DND-41 (cell line): ENCODE data around the gene CD99L2.
A peak's percentile ranks its signal among the peaks of the same experiment; 100 is the strongest.

Source experiments
- ATAC-seq: fragments of 200-7000 bp; cut with Tn5 transposase; 3 replicates; pipeline ENCODE4 v1.9.1; 2021; ENCODE audit warnings: low read depth; ENCODE audit not compliant: insufficient read depth
- DNase-seq: peaks from one replicate; pipeline ENCODE4 v3.0.0-alpha.2; 2020
- H2AFZ ChIP-seq: 2 replicates; pipeline ENCODE4 v1.6.0; 2012; ENCODE audit warnings: low read depth, low read length
- H3K27ac ChIP-seq: 2 replicates; pipeline ENCODE4 v1.5.1; 2012; ENCODE audit warnings: low read length, inconsistent platforms
- H3K27me3 ChIP-seq: fragments of 200-600 bp; sonication (generic); 2 replicates; pipeline ENCODE4 v1.6.0; 2012; ENCODE audit warnings: low read length, mild to moderate bottlenecking, inconsistent platforms; ENCODE audit not compliant: insufficient read depth, poor library complexity
- H3K36me3 ChIP-seq: 2 replicates; pipeline ENCODE4 v1.5.1; 2012; ENCODE audit warnings: low read length, inconsistent platforms; ENCODE audit not compliant: insufficient read depth
- H3K4me1 ChIP-seq: 2 replicates; pipeline ENCODE4 v1.5.1; 2012; ENCODE audit warnings: mild to moderate bottlenecking, low read length; ENCODE audit not compliant: insufficient read depth
- H3K4me2 ChIP-seq: 2 replicates; pipeline ENCODE4 v1.6.0; 2012; ENCODE audit warnings: mild to moderate bottlenecking, moderate library complexity, low read length, inconsistent platforms; ENCODE audit not compliant: insufficient read depth
- H3K4me3 ChIP-seq, 2 experiments: fragments of 200-600 bp in 1 of 2; shearing (Covaris generic) in 1 of 2; 2 replicates each; pipeline ENCODE4 v1.5.1; 2012 to 2016; ENCODE audit warnings: inconsistent platforms in 2 of 2, low read length in 2 of 2, mild to moderate bottlenecking in 2 of 2, low read depth in 1 of 2, moderate library complexity in 1 of 2
- H3K79me2 ChIP-seq: 2 replicates; pipeline ENCODE4 v1.6.0; 2012; ENCODE audit warnings: low read length, inconsistent platforms; ENCODE audit not compliant: insufficient read depth
- H3K9ac ChIP-seq: 2 replicates; pipeline ENCODE4 v1.6.0; 2012; ENCODE audit warnings: low read depth, mild to moderate bottlenecking, inconsistent platforms, low read length, moderate library complexity
- H3K9me3 ChIP-seq: 2 replicates; pipeline ENCODE4 v1.5.1; 2012; ENCODE audit warnings: low read length, moderate library complexity, mild to moderate bottlenecking, inconsistent platforms; ENCODE audit not compliant: insufficient read depth, severe bottlenecking
- H4K20me1 ChIP-seq: 2 replicates; pipeline ENCODE4 v1.6.0; 2012; ENCODE audit warnings: low read length; ENCODE audit not compliant: insufficient read depth
- EZH2 ChIP-seq: IDR thresholded peaks from 3 replicates; pipeline ENCODE4 v1.6.1; 2012; ENCODE audit warnings: borderline replicate concordance, low read depth, mild to moderate bottlenecking, moderate library complexity, low read length, inconsistent platforms; ENCODE audit not compliant: severe bottlenecking
- TF ChIP-seq, protein P1 (sequence below): IDR thresholded peaks from 2 replicates; pipeline ENCODE4 v1.5.1; 2012; ENCODE audit warnings: borderline replicate concordance, low read length, moderate library complexity, mild to moderate bottlenecking; ENCODE audit not compliant: poor library complexity, severe bottlenecking; ENCODE audit errors: extremely low read depth

CD99L2 gene, protein sequence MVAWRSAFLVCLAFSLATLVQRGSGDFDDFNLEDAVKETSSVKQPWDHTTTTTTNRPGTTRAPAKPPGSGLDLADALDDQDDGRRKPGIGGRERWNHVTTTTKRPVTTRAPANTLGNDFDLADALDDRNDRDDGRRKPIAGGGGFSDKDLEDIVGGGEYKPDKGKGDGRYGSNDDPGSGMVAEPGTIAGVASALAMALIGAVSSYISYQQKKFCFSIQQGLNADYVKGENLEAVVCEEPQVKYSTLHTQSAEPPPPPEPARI

DNA sequence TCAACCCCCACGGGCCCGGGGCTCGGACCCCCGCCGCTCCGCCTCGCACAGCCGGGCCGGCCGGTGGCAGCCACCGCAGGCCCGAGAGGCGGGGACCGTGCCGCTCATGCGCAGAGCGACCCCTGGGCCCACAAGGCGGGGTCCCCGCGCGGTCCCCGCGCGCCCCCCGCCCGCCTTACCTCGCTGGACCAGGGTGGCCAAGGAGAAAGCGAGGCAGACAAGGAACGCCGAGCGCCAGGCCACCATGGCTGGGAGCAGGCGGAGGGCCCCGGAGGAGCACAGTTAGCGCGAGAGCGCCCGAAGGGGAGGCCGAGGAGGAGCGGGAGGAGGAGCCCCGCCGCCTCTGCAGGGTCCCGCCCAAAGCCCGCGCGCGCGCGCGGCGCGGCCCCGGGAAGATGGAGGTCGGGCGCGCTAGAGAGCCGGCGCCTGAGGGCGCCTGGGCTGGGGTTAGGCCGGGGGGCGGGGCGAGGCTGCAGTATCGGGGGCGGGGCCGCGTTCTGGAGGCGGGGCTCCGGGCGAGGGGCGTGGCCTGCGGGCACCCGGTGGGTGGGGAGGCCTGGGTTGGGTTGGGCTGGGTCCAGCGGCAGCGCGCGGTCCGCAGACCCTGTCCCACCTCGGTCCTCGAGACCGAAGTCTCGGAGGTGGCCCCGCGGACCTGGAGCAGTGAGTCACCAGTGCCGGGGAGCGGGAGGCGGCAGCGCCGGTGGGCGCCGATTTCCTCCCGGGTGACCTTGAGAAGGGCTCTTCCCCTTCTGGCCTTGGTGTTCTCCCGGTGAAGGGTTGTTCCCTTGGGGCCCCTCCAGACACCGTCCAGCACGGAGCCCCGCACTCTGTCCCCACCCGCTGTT lies at the start of gene CD99L2:
TSS of gene CD99L2 (minus strand) at position 326 of the 848 bp plus-strand sequence. CDS start at position 246, 80 bp downstream.
- TF ChIP-seq, protein P1, sequence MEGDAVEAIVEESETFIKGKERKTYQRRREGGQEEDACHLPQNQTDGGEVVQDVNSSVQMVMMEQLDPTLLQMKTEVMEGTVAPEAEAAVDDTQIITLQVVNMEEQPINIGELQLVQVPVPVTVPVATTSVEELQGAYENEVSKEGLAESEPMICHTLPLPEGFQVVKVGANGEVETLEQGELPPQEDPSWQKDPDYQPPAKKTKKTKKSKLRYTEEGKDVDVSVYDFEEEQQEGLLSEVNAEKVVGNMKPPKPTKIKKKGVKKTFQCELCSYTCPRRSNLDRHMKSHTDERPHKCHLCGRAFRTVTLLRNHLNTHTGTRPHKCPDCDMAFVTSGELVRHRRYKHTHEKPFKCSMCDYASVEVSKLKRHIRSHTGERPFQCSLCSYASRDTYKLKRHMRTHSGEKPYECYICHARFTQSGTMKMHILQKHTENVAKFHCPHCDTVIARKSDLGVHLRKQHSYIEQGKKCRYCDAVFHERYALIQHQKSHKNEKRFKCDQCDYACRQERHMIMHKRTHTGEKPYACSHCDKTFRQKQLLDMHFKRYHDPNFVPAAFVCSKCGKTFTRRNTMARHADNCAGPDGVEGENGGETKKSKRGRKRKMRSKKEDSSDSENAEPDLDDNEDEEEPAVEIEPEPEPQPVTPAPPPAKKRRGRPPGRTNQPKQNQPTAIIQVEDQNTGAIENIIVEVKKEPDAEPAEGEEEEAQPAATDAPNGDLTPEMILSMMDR: no peak
- no peak for TF ChIP-seq EZH2
- Histone ChIP-seq H3K27me3 (peaks cover 3% of the 10 kb centered on the region), H3K27ac (peak within 1 kb of the TSS; percentile 84), H3K4me1 (peaks cover 26% of the 10 kb centered on the region), H3K4me3 (peak within 1 kb of the TSS; percentile 57 to 63; a peak in 3 of 4 replicates), H4K20me1 (0 out of 2 replicates have a peak, but pooled peaks cover 8% of the 10 kb centered on the region), H3K9ac (peak within 1 kb of the TSS; percentile 83), H3K36me3 (no peaks in the 10 kb centered on the region), H3K9me3 (no peaks in the 10 kb centered on the region), H3K79me2 (peaks cover 23% of the 10 kb centered on the region), H3K4me2 (peak within 1 kb of the TSS; percentile 81), H2AFZ (peak within 1 kb of the TSS; percentile 80)
- ATAC-seq (peak; percentile 87), DNase-seq (peak; percentile 90)

DNA sequence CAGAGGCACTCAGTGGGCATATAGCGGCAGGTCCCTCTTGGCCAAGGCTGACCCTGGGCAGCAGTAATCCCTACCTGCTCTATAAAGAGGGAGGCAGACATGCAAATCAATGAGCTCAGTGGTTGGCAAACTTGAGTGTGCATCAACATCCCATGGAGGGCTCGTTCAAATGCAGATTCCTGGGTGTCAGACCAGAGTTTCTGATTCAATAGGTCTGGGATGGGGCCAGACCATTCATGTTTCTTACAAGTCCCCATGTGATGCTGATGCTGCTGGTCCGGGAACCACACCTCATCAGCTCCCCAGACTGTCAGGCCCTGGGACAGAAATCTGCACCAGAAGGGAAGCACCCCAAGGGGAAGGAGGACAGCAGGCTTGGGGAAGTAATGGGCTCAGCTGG lies 45.8 kb upstream of the CD99L2 start:
- Histone ChIP-seq H3K36me3 (no peaks in the 10 kb centered on the region), H2AFZ (no peak overlapping the region), H3K9me3 (no peaks in the 10 kb centered on the region), H3K79me2 (no peaks in the 10 kb centered on the region), H3K4me1 (no peaks in the 10 kb centered on the region), H4K20me1 (no peaks in the 10 kb centered on the region), H3K4me2 (no peak overlapping the region), H3K9ac (no peak overlapping the region), H3K27ac (no peak overlapping the region), H3K4me3 (no peak overlapping the region), H3K27me3 (no peaks in the 10 kb centered on the region)
- ATAC-seq: no peak
- no peak for TF ChIP-seq EZH2
- TF ChIP-seq, protein P1: no peak
- DNase-seq: no peak

DNA sequence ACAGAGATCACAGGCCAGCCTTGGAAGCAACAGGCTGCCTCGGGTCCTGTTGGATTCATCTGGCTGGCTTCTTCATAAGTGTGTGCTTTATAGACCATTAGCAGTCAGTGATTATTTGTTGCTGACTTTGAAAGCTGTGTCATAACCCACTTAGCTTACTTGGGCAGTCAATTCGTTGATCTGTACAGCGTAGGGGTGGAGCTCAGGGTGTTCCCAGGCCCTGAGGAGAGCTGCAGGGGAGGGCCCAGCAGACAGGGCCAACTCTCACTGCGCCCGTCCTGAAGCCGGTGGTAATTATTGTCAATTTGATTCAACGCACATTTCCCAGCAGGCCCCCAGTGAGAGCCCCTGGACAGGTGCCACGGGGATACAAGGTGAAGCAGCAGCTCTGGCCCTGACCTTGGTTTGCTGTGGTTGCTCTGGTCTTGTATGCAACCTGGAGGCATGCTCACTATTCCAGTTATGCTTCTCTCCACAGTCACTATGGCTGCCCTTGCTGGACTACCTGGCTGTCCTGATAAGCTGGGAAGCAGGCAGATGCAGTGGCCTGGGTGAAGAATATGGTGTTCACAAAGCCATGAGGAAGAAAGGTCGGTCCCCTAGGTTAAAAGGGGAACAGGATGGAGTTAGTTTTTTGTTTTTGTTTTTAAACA lies 44.6 kb upstream of the CD99L2 start:
- ATAC-seq (no peak), DNase-seq (no peak)
- Histone ChIP-seq H3K27me3 (no peaks in the 10 kb centered on the region), H3K4me1 (no peaks in the 10 kb centered on the region), H3K4me2 (no peak overlapping the region), H3K36me3 (no peaks in the 10 kb centered on the region), H4K20me1 (no peaks in the 10 kb centered on the region), H3K4me3 (no peak overlapping the region), H2AFZ (no peak overlapping the region), H3K9me3 (no peaks in the 10 kb centered on the region), H3K27ac (no peak overlapping the region), H3K79me2 (no peaks in the 10 kb centered on the region), H3K9ac (no peak overlapping the region)
- TF ChIP-seq EZH2: no peak
- TF ChIP-seq, protein P1: no peak
